ENCODE results near the gene AFF1.

GRCh38 chr4:86980230-86980629, 45.4 kb downstream of the AFF1 start:
- TF ChIP-seq CTCF (IDR thresholded peaks at IDR 0.05; ENCODE audit: low read length) (no peak), EZH2 (optimal IDR thresholded peaks at IDR 0.05; ENCODE audit: low read depth, low read length) (no peak)
